Hematopoietic multipotent progenitor cell treated with erythropoietin and hydrocortisone succinate and interleukin-3 and kit ligand, for 15 days (in vitro differentiated cells): Measurements from ENCODE around the gene PAX3.

Experiments
- DNase-seq: peaks from one replicate; pipeline ENCODE4 v3.0.0-alpha.2; 2015; ENCODE audit warnings: low spot score

Gene PAX3

DNA sequence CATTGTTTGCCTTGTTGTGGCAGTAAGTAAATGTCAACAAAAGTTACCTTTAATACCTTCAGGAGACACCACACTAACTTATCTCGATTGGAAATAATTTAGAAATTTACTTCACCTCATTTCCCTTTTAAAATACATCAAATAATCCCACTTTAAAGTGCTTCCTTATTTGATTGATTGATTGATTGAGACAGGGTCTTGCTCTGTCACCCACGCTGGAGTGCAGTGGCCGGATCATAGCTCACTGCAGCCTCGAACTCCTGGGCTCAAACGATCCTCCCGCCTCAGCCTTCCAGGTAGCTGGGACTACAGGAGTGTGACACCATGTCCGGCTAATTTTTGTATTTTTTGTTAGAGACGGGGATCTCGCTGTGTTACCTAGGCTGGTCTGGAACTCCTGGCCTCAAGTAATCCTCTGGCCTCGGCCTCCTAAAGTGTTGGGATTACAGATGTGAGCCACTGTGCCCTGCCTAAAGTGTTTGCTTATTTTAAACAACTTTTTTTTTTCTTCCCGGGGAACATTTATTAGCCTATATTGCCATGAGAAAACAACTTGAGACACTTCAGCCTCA is 12.0 kb upstream of the PAX3 start:
- no peak for DNase-seq

DNA sequence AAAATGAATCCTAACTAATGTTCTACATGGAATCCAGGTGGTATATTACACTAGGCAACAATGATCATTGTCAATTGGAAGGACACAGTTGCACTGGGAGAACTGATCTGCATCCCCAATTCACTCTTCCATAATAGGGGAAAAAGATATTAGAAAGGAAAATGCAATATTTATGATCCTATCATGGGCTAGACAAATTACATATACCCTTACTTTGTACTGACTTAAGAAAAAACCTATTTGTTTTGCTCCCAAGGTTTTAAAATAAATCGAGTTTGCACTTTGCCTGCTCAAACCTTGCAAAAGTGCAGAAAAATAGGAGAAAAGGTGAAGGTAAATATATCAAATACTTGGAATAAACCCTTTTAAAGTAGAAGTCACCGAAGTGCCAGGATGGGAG is 11.0 kb upstream of the PAX3 start:
- no peak for DNase-seq

DNA sequence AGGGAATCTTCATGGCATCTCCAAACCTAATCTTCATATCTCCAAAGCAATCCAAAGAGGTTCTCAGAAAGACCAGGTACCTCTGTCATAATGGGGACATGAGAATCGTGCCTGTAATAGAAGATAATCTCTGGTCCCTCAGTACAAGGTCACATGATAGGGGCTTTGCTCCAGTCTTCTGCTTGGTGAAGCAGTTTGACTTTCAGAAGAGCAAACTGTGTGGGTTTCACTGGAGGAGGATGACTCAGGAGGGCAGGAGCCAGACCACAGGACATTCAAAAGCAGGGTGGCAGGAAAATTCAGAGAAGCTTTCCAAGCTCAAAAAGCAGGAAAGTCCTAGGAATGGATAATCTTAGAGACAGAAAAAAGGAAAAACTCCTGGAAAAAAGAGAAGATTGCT is 10.6 kb upstream of the PAX3 start:
- DNase-seq, result no peak

- no peak for DNase-seq
Measured at GRCh38 chr2:222307978-222308730, 9.4 kb upstream of the PAX3 start.

DNA sequence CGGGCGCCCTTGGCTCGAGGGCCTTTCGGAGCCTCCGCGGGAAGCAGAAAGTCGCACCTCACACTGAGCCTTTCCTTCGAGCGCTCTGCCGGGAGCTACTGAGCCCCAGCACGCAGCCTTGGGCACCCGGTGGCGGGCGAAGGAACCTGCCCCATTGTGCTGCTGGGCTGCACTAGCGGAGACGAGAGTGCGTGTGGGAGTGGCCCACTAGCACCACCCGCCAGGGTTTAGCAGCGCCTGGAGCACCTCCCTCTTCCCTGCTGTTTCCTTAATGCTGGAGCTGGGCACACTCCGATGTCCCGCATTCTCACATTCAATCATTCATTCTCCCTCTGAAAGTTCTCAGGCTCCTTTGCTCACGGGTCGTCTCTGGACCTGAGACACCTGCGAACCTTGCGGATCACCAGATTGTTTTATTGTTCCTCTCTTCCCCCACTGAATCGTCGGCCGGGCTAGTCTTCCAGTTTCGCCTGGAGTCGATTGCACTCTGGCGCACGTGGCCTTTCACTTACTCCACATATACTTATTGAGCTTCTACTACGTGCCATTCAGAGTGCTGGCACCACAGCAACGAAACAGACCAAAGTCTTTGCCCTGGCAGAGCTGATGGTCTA is 8.5 kb upstream of the PAX3 start:
- no peak for DNase-seq

DNA sequence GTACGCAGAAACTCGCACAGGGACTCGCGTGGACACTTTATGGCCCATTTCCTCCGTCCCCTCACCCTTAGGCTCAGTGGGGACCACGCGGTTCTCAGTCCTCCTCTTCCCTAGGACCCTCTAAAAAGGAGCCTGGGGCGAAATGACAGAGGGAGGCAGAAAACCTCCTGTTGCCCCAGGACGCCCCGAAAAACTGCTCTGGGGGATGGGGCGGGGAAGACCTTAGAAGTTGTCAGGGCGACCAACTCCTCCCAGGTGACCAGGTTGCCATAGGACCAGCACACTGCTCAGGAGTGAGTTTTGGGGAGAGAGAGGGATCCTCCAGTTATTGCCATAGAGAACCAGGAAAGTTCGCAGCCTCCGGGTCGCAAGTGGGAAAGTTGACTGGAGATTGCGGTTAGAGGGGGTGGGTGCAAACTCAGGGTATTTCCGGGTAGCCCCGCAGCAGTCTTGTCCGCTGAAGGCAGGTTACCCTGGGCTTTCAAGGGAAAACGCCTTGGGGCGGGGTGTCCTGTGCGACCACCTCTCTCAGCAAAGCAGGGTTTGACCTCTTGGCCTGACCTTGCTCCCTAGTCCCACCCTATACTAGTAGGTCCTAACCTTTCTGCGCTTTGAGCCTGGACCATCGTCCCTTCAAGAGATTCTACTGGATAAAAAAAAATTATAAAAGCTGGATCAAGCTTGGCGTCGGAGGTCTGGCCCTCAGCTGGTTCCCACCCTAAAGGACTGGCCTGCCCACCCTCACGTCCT is 7.8 kb upstream of the PAX3 start:
- DNase-seq, result no peak

GRCh38 chr2:222305516-222306392 is 7.0 kb upstream of the PAX3 start:
- no peak for DNase-seq

DNA sequence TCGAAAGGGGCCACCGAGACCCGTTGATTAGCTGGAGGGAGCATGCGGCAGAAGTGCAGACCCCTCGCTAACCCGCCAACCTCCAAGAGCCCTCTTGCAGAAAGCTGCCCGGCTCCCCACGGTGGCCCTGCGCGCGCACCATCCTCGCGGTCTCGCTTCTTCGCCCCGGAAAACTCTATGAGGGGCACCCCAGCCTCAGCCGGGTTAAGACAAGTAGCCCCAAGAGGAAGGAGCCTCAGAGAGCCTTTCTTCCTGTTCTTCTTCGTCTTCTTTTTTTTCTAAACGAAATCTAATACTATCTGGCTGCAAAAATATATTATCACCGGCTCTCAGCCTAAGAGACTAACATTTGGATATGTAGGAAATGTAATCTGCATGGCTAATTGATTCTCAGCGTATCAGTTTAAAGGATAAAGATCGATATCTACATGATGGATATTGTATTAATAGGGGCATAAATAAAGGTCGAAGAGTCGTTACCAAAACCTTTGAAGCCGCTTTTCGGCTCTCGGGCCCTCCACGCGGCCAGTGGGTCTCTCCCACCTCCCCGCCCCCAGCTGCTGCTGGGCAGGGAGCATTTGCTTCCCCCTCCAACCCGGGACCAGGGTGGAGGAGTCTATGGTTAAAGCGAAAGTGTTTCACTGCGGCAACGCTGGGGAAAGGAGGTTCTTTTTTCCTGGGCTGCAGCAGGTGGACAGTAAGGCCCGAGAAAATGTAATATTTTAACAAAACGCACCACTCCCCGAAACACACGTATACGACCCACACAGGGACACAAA is 6.1 kb upstream of the PAX3 start:
- no peak for DNase-seq

GRCh38 chr2:222303828-222304736 is 5.3 kb upstream of the PAX3 start:
- DNase-seq, result no peak

- no peak for DNase-seq
Measured at GRCh38 chr2:222303045-222303827, 4.4 kb upstream of the PAX3 start.

GRCh38 chr2:222302178-222303018 is 3.6 kb upstream of the PAX3 start:
- DNase-seq, result no peak

DNA sequence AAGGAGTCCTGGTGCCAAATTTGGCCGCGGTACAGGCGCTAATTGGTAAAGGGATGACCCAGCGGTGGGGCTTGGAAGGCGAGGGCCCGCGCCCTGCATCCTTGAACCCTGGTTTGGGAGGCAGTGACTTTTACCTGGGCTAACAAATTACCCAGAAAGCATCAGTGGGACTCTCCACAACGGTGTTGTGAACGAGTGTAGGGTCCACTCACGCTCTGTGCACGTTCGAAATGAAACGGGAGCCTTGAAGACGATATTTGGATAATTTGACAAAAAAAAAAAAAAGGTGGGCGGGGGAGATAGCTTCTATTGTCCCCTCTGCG is 3.0 kb upstream of the PAX3 start:
- DNase-seq, result no peak

DNA sequence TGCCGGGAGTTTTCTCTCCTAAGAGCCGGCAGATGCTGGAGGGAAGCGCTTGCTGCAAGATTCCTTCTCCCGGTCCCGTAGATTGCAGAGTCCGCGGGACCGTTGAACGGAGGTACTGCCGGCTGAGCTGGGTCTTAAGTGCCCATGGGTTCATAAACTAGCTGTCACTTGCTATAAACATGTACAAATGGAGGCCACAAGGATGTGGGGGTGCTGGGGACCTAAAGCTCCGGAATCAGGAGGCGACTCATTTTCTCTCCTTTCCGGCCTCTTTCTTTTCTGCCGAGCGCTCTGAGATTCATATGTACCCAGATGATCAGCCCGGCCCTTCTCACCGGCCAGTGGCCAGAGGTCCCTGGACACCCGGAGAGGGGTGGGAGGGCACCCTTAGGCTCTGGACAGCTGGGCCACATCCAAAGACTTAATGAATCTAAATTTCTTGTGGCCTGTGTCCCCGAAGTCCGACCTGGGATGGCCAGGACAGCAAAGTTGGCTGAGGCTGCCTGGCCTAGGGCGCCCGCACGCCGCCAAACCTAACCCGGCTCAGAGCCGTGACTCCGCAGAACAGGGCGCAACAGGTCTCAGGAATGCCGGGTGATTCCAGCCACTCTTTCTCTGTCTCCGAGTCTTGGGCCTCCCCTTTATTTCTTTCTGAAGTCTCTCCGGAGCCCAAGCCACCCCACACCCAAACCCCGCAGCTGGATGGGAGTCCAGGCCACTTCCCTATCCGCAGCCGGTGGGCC is 2.4 kb upstream of the PAX3 start:
- DNase-seq, result no peak

GRCh38 chr2:222300726-222301052 is 1.9 kb upstream of the PAX3 start:
- DNase-seq, result no peak

DNA sequence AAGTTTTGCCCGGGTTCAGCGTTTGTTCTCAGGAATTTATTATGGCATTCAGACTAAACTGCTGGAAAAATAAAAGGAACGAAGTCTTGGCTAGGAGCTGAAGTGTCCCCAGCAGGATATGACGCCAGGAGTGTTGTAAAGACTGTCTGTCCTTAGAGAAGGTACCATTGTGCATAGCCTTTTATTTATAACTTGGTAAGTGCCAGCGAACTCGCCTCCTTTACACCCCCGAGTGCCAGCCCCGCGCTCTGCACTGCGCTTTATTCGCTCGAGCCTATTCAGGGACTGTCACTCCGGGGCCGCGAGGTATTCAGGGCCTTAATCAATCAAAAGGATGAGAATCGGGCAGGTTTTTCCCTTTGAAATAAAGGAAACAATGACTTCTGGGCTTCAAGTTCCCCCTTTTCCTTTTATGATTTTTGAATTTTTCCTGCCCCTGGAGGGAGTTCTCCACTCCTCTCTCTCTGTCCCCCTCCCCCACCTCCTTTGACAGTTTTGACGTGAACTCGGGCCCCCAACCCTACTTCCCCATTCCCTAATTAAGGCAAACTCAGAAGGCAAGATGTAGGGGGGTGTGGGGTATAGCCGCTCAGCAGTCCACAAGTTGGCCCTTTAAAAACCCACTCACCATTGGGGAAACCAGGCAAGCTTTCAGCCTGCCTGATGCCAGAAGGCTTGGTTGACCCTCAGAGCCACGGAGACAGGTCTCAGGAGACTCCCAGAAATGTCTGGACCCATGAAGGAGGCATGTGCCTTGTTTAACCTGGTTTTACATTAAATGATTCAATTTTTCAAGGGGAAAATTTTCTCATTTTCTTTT is 1.3 kb upstream of the PAX3 start:
- DNase-seq, result no peak

- no peak for DNase-seq
Measured at GRCh38 chr2:222298001-222298310, 842 bp downstream of the PAX3 start.

DNA sequence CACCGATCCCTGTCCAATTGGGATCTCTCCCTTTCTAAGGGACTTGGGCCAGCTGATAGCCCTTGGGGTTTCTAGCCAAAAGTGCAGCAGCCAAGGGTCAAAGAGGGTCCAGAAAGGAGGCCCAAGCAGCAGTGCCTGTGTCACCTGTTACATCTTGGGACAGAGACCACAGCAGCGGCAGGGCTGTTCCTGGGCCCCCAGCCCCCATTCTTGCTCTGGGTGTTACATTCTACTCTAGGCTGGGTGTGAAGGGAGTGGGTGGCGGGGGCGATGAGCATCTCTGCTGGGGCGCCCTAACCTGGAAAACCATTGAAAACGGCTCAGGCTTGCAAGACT is 1.2 kb downstream of the PAX3 start:
- DNase-seq, result no peak
